HG03460 (cell line): ENCODE results near the gene SIGLEC11.
A peak's percentile ranks its signal among the peaks of the same experiment; 100 is the strongest.
"Not testable (repeated sequence)": the region's sequence is repeated elsewhere in the genome, so short reads cannot be mapped to it uniquely, and the experiment has no call there.

Source experiments
- ATAC-seq: cut with Tn5 transposase; IDR thresholded peaks from one replicate; pipeline ENCODE4 v1.9.1; 2021; ENCODE audit not compliant: unreplicated experiment

Gene SIGLEC11

GRCh38 chr19:49951806-49952478 is 9.0 kb downstream of the SIGLEC11 start:
- ATAC-seq: no peak

- ATAC-seq: no peak
Observed at GRCh38 chr19:49950956-49951526, 9.9 kb downstream of the SIGLEC11 start.

DNA sequence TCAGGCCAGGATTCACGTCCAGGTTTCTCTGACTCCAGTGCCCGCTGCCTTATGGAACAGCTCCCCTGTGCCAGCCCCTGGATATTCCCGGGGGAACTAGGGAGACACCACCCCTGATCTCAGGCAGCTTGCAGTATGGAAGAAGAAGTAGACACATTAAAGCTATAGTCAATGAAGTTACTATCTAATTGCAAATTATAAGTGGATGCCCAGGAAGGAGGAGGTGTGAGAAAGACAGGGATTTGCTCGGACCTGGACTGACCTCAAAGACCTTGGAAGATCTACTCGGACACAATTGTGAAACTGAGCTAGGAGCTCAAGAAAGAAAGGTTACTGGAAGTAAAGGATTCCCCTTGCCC is 10.4 kb downstream of the SIGLEC11 start:
- no peak for ATAC-seq

DNA sequence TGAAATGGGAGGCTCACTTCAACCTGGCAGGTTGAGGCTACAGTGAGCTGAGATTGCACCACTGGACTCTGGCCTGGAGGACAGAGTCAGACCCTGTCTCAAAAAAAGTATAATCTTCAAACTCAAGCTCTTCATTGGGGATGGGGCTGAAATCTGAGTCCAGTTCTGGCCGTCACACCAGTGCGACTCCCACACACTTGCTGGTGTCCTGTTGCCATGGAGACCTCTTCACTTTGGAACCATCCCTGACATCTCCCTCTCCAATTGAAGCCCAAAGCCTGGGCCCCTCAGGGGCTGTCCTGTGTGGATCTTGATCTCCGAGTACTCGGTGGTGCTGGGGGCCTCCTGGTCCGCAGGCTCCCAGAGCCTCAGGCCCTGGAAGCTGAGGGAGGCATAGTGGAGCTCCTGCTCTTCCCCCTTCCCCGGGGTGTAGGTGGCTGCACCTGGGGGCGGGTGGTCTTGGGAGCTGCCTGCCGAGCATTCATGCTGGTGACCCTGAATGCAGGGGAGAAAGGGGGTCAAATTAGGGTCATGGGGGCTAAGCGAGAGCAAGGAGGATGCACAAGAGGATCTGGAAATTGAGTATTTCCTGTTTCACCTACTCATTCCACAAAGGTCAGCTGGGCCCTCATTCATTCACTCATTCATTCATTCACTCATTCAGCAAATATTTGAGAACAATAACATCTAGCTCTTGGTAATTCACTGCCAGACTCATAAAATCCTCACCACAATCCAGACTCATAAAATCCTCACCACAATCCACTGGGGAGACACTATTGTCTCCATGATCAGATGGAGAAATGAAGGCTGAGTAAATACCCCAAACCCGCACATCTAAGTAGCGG is 11.0 kb downstream of the SIGLEC11 start:
- no peak for ATAC-seq

- ATAC-seq: no peak
Observed at GRCh38 chr19:49946415-49946814, 14.6 kb downstream of the SIGLEC11 start.

DNA sequence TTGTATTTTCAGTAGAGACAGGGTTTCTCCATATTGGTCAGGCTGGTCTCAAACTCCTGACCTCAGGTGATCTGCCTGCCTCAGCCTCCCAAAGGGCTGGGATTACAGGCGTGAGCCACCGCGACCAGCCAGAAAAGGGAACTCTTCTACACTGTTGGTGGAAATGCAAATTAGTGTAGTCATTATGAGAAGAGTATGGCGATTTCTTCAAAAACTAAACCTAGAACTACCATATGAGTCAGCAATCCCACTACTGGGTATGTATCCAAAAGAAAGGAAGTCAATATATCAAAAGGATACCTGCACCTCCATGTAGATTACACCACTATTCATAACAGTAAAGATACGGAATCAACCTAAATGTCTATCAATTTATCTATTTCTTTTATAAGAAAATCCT is 16.4 kb downstream of the SIGLEC11 start:
- not testable (repeated sequence) for ATAC-seq

GRCh38 chr19:49940482-49940791 is 20.5 kb downstream of the SIGLEC11 start:
- no peak for ATAC-seq

DNA sequence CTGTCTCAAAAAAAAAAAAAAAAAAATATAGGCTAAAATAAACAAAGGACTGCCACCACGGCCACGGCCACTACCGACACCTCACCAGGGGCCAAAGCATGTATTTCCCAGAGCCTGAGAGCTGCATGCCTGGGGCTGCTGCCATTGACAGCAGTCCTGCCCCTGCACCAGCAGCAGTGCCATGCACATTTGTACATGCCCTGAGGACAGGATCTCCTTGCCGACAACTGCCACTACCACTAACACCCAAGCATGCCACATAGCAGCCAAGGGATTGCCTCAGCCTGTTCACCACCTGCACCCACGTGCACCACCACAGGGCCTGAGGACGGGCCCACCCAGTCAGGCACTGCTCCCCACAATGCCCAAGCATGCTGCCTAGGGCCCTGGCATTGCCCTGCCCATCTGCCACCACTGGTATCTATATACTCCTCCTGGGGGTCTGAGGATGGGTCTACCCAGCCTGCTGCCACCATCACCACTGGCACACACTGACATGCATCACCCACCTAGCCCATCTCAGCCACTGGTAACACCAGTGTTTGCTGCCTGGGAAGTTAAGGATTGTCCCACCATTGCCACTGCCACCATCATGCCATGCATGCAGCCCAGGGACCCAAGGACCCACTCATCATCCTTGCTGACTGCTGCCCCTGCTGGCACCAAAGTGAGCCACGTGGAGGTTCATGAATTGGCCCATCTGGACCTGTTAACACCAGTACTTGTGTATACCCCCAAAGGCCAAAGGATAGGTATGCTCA is 21.1 kb downstream of the SIGLEC11 start:
- ATAC-seq: no peak

DNA sequence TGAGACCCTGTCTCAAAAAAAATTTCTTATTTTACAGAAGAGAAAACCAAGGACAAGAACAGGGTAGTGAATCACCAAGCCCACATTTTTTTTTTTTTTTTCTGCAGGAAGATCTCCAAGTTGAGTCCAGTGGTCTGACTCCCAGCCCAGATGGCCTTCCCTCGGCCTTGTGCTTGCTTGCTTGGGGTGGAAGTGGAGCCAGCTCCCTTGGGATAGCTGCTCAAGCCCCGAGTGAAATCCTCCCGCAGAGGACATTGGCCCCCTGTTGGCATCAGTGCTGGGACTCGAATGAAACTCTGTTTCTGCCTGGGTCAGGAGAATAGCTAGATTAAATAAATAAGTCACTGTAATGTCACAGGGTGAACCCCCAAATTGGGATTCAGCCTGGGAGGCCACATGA is 22.3 kb downstream of the SIGLEC11 start:
- no peak for ATAC-seq

DNA sequence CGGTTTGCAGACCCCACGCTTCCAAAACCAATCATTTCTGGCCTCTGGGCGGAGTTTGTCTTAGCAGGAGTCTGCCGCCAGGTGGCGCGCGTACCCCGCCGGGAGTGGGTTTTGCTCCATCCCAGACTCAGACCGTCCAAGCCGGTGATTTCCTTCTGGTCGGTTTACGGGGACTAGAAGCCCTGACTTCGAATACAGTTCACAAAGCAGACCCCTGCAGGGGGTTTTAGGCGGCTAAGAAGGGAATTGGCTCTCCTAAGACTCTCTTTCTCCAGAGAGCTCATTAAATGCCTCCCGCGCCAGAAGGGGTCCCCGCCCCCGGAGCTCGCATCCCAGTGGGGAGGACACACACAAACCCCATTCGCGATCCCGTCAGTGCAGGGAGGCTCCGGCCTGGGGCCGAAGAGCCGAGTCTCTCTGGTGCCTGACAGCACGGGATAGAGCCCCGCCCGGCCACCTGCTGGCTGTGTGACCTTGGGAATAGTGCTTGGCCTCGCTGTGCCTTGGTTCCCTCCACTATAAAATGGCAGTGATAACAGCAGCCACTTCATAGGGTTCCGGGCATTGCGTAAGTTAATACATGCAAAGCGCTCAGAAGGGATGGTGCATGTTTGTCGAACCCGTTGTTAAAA is 23.1 kb downstream of the SIGLEC11 start:
- no peak for ATAC-seq

DNA sequence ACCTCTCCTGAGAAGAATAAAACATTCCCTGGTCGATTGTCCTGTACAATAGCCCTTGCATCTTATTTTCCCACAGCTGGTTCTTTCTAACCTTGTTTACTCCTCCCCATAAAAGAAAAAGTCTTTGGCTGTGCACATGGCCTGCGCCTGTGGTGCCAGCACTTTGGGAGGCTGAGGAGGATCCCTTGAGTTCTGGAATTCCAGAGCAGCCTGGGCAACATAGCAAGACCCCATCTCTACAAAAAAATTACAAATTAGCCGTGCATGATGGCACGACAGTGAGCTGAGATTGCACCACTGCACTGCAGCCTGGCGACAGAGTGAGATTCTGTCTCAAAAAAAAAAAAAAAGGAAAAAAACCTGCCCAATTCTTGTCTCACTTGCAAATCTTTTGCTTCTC is 24.4 kb downstream of the SIGLEC11 start:
- ATAC-seq: no peak

- ATAC-seq: no peak
Observed at GRCh38 chr19:49933643-49934042, 27.3 kb downstream of the SIGLEC11 start.

- ATAC-seq: no peak
Observed at GRCh38 chr19:49932731-49933131, 28.2 kb downstream of the SIGLEC11 start.

DNA sequence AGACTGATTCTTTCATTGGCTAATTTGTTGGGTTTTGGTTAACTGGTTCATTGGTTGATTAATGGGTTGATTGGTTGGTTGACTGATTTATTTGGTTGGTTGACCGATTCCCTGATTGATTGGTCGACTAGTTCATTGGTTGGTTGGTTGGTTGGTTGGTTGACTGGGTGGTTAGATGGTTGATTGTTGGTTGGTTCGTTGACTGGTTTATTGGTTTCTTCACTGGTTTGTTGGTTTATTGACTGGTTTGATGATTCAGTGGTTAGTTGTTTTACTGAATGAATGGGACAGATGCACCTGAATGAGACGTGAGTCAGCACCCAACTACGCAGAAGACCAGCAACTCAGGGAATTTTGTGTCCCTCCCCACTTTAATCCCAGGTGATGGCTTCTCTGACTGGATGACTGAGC is 28.9 kb downstream of the SIGLEC11 start:
- no peak for ATAC-seq

GRCh38 chr19:49931293-49932040 is 29.5 kb downstream of the SIGLEC11 start:
- ATAC-seq: no peak

DNA sequence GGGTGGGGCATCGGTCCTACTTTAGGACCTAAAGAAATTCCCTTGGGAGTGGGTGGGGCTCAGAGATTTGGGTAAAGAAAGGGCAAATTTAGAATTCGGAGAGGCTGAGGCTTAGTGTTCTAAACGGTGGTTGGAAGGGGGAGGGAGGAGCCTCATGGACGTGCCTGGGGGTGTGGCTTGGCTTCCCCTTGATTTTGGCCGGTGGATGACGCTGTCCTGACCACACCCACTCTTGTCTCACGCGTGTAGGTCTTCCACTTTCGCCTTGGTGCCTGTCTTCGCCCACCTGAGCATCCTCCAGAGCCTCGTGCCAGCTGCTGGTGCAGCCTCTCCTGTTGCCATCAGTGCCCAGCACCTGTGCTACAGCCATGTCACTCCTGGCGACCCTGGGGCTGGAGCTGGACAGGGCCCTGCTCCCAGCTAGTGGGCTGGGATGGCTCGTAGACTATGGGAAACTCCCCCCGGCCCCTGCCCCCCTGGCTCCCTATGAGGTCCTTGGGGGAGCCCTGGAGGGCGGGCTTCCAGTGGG is 30.4 kb downstream of the SIGLEC11 start:
- no peak for ATAC-seq

- ATAC-seq: peak; percentile 69
Observed at GRCh38 chr19:49929611-49930482, 31.1 kb downstream of the SIGLEC11 start.

GRCh38 chr19:49929121-49929610 is 31.8 kb downstream of the SIGLEC11 start, which contains the start of the genes ATF5 and NUP62:
ATF5 (plus strand) TSS chr19:49929205; CDS start chr19:49930851, 1,646 bp downstream.
NUP62 (minus strand) TSS chr19:49929504; CDS start chr19:49909807, 19,697 bp downstream.
- ATAC-seq: peak; percentile 42
